HG03196 (cell line): ENCODE results near the gene ST6GALNAC4.

ENCODE experiments used
- ATAC-seq: cut with Tn5 transposase; IDR thresholded peaks from one replicate; pipeline ENCODE4 v1.9.1; 2021; ENCODE audit not compliant: unreplicated experiment

Gene ST6GALNAC4

DNA sequence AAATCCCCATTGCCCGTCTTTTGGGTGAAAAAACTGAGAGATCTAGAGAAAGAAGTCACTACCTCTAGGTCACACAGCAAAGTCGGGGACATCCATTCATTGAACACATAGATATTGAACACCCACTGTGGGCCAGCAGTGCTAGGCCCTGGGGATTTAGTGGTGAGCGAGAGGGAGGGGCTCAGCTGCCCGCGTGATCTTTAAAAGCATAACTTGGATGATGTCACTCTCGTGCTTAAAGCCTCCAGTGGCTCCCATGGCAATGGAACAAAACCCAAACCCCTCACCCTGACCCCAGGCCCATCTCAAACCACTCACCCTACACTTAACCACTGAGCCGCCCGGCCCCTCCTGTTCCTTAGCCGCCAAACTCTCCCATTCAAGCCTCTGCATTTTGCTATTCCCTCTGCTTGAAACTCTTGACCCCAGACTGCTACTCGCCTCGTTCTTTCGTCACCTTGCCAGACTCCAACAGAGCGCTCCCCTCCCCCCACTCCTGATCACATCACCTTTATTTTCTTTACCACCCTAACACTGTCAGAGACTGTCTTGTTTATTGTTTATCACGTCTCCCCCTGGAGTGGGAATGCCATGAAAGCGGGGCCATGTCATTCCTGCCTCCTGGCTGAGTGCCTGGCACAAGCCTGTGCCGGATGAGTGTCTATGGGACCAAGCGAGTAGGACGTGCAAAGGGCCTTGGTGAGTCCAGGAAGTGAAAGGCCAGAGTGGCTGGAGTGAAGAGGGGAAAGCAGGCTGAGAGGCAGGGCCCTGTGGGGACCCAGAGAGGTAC, 14.4 kb upstream of the ST6GALNAC4 start:
- peak; percentile 22 for ATAC-seq

DNA sequence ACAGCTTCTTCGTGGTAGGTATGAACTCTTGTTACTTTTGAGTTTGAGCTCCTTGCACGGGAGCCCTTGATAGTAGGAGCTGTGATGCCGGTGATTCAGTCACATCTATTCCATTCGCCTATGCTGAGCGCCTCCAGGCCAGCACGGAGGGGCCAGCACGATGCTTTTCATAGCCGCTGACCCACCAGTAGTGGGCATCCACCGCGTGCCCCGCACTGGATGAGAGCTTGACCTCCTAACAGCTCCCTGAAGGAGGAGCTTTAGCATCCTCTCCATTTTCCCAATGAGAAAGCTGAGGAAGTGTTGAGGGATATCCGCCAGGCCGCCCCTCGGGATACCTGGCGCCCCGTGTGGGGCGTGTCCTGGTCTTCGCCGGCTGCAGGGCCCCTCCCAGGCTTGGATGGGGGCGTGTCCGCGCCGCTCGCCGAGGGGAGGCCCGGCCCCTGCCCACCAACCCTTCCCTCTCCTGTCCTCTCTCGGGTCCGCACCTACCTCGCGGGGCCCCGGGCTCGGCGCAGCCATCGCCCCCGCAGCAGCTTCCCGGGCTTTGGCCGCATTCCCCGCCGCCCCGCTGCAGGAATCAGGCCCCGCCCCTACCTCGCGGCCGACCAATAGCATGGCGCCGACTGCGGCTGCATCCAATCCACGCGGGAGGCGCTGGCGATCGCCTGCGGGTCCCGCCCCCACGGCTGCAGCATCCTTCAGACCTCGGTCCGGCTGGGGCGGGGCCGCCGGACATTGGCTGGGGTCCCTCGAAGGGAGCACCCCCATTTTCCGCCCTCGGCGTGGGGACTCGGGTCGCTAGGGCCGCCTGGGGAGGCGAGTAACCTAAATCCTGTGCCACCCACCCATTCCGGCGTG, 13.6 kb upstream of the ST6GALNAC4 start, which contains the start of gene PIP5KL1:
TSS of gene PIP5KL1 (minus strand) at position 547 of the 861 bp plus-strand sequence. CDS start at position 522, 25 bp downstream.
- peak; percentile 80 for ATAC-seq

DNA sequence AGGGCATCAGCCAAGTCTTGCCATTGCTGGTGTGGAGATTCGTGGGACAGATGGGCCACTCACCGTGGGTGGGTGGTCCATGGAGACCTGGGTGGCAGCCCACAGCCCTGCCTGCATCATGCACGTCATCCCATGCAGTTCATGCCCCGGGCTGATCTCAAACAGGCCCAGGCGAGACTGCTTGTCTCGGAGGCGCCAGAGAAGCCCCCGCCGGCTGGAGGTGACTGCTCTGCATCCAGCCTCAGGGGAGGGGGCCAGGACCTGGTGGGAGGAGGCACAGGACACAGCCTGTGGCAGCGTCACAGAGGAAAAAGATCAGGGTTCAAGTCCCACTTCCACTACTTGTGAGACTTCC, 12.8 kb upstream of the ST6GALNAC4 start:
- no peak for ATAC-seq

DNA sequence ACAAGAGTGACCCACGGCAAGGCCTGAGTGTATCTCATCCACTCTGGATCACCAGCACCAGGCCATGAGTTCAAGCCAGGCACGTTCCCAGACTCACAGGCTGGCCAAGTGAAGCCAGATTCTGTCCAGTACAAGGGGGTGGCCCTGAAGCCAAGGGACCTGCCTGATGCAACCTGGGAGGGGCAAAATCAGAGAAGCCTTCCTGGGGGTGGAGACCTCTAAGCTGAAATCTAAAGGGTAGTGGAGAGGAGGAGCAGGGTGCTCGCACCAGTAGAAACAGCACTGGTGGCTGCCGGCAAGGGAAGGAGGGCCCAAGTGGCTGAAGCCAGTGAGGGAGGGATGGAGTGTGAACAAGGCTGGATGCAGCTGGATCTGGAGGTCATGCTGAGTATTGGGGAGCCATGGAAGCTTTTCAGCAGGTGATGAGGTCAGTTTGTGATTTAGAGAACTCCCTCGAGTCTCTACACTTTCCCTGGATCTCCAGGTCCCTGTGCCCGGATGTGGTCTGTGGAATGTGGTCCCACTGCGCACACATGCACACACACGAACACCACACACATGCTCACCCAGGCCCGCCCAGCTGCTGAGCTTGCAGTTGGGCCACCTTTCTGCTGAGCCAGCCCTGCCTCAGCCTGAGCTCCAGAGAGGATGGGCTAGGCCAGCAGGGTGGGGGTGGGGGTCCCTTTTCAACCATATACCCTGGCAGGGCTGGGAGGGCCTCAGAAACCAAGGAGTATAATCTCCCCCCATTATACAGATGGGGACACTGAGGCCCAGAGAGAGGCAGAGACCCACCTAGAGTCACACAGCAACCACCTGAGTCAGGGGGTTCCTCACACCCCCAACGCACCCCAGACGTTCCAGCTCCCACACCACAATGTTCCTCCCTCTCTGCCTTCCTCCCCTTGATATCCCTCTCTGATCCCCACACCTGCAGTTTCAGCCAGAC, 12.1 kb upstream of the ST6GALNAC4 start:
- ATAC-seq: no peak

DNA sequence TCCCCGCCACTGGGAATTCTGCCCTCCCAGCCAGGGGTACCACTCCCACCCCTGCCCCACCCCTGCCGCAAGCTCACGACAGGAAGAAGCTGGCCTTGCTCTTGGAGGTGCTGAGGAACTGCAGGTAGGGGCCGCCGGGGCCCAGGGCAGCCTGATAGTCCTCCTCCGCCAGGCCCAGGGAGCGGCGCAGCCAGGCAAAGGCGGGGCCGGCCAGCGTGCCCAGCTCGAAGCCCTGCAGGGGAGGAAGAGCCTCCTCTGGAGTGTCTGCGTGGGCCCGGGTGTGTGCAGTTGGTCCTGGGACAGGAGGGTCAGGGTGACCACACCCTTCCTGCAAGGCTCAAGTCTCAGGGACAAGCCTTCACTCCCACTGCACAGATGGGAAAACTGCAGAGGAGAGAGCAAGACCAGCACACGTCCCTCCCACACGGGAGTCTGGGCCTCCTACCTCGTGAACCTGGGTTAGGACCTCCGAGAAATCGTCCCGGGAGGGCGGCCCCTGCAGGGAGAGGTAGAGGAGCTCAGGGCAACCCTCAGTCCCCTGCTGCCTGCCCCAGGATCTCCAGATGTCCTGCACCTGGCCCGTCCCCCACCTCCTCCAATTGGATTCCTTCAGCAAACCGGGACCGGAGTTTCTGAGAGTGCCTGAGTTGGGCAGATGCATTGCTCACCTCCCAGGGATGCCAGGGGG, 11.3 kb upstream of the ST6GALNAC4 start:
- no peak for ATAC-seq

DNA sequence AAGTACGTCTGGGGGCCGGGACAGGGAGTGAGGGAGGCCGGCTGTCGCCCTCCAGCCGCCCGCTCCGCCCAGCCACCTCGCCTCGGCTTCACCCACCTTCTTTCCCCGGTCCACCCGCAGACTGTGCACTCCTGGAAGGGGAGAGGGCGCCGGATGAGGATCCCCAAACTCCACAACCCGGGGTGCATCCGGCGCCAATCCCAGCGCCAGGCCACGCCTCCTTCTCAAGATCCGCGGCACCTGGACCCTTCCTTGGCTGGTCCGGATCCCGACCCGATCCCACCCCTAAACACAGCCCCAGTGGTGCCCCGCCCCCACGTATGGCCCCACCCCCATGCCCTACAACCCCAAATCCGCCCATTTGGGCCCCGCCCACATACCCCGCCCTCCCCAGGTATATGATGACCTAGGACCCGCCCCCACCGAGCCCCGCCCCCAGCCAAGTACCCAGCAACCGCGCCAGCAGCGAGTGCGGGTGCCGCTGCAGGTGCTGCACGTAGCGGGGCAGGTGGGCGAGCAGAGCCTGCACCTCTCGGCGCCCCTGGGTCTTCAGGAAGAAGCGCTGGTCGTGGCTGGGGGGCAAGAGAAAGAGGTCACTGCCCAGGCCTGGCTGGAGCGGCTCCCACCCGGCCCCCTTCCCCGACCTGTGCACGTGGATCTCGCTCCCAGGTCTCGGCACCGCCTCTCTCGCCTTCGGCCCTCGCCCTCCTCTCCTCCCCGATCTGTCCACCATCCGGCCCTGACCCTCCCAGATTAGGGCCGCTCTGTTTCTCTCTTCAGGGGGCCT, 10.6 kb upstream of the ST6GALNAC4 start:
- no peak for ATAC-seq

DNA sequence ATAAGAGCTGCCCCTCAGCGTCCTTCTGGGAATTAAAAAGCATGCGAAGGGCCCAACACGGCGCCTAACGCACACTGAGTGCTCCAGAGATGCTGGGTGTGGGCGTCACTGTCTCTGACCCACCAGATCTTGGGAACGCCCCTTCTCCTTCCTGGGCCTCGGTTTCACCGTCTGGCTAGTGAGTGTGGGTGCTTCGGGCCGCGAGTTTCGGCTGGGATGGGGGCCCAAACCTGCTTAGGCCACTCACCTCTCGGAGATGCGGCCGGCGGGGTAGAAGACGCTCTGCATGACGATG, 10.0 kb upstream of the ST6GALNAC4 start:
- ATAC-seq: no peak

DNA sequence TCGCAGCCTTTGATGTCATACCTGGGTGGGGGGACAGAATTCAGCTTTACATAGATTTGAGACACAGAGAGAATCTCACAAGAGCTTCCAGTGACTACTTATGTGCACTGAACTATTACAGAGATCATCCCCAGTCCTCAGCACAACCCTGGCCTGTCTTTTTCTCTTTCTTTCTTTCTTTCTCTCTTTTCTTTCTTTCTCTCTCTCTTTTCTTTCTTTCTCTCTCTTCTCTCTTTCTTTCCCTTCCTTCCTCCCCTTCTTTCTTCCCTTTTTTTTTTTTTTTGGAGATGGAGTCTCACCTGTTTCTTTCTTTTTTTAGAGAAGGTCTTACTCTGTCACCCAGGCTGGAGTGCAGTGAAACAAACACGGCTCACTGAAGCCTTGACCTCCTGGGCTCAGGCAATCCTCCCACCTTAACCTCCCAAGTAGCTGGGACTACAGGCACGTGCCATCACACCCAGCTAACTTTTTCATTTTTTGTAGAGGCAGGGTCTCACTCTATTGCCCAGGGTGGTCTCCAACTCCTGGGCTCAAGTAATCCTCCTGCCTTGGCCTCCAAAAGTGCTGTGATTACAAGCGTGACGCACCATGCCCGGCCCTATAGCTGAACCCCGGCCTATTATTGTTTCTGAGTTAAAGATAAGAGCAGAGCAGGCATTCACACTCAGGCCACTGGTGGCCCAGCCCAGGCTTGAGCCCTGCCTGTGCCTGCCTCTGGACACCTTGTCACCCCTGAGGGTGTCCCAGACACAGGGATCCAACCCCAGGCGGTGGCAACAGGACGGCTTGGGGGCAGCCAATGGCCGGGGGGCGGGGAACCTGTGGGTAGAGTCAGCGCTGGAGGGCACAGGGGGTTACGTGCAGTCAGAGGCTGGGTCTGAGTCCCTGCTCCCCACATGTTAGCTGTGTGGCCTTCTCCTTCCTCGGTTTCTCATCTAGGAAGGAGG, 9.4 kb upstream of the ST6GALNAC4 start:
- ATAC-seq: no peak

DNA sequence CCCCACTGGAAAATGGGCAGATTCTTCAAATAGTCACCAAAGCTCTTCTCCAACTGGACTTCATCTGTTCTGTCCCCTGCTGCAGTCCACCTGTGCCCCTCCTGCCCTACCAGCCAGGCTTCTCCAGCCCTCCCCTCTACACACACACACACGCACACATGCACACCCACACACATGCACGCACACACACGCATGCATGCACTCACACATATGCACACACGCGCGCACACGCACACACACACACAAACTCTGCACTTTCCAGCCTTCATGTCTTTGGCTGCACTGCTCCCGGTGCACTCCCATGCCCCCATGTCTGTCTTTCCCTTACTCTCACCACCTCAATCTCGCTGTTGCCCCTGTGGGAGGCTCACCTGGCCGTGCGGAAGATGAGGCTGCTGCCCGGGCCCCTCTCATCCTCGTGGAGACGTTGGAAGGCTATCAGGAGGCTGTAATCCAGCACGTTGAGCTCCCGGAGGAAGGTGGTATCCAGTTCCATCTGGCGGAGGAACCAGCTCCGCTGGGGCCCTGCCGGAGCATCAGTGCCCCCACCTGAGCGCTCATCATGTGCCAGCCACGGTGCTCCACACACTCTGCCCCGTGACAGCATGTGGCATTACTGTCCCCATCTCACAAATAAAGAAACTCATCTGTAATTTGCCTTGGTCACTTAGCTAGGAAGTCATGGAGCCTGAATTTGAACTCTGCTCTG, 8.0 kb upstream of the ST6GALNAC4 start:
- no peak for ATAC-seq

DNA sequence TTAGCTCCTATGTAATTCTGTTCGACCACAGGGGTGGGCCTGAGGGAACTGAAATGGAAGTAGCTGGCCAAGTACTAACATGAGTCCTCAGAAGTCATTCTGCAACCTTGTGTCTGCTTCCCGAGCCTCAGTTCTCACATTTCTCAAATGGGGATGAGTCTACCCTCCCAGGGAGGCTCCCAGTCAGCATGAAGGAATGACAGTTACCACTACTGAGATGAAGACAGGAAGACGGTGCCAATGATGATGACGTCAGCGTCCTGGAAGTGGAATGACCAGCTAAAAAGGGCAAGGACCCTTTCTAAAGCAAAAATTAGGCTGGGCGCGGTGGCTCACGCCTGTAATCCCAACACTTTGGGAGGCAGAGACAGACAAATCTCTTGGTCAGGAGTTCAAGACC, 6.9 kb upstream of the ST6GALNAC4 start:
- no peak for ATAC-seq

DNA sequence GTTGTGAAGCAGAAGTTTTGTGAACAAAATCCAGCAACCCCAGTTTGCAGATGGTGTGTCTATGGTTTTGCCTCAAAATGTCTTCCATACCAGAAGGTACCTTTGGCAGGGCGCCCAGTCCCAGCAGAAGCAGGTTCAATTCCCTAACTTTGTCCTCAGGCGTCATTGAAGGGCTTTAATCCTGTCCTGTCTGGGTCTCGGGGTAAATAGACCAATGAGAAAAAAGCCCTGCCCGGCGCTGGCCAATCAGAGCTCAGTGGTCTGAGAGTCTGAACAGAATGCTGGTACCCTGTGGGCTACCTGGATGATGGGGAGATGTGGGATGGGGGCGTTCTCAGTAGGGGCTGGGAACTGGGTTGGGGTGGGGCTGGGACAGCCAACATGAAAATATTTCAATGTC, 6.2 kb upstream of the ST6GALNAC4 start:
- ATAC-seq: no peak

DNA sequence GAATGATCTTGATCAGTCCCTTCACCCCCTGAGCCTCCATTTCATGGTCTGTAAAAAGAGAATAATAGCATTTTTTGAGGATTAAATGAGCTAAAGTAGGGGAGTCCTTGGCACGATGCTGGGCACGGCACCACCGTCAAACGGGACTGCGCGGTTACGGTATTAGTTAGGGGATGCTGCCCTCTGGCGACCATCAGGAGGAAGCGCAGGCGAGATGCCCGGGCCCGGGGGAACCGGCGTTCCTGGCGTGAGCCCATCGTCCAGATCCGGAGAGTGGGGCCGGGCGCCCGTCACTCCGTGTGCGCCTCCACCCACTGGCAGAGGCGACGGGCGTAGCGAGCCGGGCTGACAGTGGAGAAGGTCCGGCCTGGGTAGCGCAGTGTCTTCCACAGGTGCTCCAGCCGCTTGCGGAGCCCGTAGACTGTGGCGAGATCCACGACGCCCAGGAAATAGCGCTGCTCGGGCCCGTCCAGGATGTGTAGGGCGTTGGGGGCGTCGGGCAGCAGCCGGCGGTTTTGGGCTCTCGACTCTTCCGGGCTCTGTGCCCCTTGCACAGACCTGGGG, 4.8 kb upstream of the ST6GALNAC4 start:
- no peak for ATAC-seq

DNA sequence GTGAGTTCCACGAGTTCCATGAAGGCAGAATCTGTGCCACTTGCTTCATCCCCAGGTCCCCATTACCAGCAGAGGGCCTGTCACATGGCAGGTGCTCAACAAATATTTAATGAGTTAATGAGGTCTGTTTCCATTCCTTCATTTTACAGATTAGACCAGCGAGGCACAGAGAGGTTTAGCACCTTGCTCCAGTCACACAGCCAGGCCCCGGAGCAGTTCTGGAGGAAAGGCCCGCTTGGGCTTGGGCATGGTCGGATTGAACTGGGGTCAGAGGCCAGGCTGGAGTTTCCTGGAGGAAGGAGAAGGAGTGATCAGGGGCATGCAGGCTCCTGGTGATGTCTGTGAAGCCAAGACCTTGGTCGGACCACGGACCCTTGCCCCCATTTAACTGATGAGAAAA, 4.0 kb upstream of the ST6GALNAC4 start:
- ATAC-seq: no peak

DNA sequence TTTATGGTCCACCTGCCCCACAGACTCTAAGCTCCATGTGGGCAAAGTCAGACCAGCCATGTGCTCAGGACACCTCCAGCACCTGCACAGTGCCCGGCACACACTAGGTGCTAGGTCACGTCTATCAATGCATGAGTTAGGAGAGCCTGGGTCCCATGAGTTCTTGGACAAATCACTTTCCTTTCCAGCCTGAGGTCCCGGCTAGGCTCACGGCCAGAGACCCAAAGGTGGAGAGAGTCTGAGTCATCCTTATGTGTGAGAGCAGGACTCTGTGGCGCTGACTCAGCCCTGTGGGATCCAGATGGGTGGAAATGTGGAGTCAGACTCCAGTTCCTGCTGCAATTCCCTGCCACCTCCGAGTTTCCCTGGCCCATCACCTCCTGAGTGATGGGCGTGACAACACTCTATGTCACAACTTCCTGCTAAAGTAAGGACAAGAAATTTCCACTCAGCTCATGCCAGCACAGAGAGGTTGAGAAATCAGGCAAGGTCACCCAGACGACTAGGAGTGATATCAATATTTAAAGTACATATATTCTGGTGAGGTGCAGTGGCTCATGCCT, 2.5 kb upstream of the ST6GALNAC4 start:
- ATAC-seq: no peak

DNA sequence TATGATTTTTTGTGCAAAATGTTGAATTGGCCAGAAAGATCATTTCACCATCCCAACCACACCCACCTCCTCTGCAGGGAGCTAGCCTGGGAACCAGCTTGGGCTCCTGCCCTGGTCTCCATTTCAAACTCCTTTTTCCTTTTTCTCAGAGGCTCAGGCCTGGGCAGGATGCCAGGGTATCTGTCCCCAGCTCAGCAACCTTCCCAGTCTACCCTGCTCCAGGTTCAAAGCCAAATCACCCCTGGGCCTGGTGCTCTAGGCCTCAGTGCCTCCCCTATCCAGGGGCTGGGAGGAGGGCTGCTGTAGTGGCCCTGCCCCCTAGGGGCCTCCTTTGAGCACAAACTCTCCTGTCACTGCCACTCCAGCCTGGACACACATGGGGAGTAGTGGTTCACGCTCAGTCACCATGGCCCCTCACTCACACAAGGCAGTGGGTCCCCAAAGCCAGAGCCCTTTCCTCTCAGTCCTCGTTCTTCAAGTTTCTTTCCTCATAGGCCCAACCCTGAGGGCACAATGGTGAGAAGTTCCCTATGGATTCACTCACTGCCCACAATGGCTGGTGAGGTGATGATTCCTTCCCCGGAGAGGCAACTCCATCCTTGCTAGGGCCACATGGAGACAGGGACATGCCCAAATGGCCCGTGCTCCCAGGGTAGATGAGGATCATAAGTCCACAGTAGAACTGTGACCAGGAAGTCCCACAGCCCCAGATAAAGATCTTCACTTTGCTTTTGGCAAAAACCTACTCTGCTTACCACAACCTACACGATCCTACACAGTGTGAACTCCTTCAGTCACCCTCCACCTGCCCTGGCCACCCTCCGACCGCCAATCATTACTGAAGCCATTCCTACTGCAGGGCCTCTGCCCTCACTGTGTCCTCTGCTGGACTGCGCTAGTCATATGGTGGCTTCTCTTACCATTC, 1.6 kb upstream of the ST6GALNAC4 start:
- ATAC-seq: no peak

DNA sequence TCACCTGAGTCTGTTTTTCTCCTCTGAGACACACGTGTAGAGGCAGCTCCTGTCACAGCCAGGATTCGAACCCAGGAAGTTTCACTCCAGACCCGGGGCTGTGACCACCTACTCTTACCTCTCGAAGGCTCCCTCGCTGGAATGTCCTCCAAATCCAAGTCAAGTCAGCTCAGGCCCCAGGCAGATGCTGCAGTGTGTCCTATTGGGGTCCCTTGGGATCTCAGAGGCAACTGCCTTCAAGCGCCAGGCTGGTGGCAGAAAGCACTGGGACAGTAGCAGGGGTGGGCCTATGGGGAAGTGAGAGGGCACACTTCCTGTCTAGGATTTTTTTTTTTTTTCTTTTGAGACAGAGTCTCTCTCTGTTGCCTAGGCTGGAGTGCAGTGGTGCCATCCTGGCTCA, 762 bp upstream of the ST6GALNAC4 start:
- no peak for ATAC-seq
